GM12874 (cell line): ENCODE data around the gene SALL3.

Experiments used
- CTCF ChIP-seq: IDR thresholded peaks from 2 replicates; pipeline ENCODE4 v1.5.1; 2011; ENCODE audit warnings: low read depth, mild to moderate bottlenecking, control low read depth, low read length, moderate library complexity; ENCODE audit not compliant: insufficient read depth

The SALL3 gene

GRCh38 chr18:78972385-78972918, 7.2 kb upstream of the SALL3 start:
- TF ChIP-seq CTCF: no peak

GRCh38 chr18:78972930-78973331, 6.7 kb upstream of the SALL3 start:
- TF ChIP-seq CTCF: no peak

- TF ChIP-seq CTCF: no peak
These were observed 6.1 kb upstream of the SALL3 start for GRCh38 chr18:78973357-78974083.

GRCh38 chr18:78974115-78974761, 5.4 kb upstream of the SALL3 start:
- no peak for TF ChIP-seq CTCF

GRCh38 chr18:78975292-78975691, 4.3 kb upstream of the SALL3 start:
- TF ChIP-seq CTCF: no peak

GRCh38 chr18:78975699-78976335, 3.8 kb upstream of the SALL3 start:
- no peak for TF ChIP-seq CTCF
